ENCODE data around the gene GPR139. TPM values are rescaled to one million over a fixed set of nuclear protein-coding genes. Genes with fewer than 3 reads are reported as not detected.

Gene GPR139
- total and polyA plus RNA-seq, 12 donors = not detected

DNA sequence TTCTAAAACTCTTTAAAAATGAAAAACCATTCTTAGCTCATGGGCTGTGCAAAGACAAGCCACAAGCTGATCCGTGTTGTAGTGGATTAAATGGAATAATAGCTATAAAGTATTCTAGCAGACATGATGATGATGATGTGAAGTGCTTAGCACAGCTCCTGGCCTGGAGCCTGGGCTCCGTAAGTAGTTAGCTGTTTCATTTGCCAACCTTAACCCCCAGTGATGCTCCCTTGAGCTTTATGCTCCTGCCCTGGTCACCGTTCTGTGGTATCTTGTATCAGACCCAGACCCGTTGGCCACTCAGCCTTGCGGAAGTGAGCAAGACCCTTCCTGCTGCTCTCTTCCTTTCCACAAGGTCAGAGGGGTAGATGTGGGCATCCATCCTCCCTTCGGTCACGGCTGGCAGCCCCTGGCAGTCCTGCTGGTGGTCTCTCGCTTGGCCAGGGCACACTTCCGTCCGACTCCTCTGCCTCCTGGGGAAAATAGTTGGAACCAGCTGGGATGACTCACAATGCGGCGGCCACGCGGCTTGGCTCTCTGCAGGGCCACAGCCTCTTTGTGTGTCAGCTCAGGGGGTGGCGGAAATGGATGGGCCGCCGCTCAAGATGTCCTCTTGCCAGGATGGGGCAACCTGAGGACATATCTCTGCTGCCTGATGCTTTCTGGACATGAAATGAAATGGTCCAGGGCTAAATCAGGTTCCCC, 79.1 kb downstream of the GPR139 start:
- intact Hi-C loops (cut with DNase I) = no loop called here
- no peak for TF ChIP-seq POLR2A (IDR thresholded peaks at IDR 0.05)
- no peak for TF ChIP-seq CTCF (IDR thresholded peaks at IDR 0.05)
- Histone ChIP-seq H3K9me3 (replicated peaks in 1 of 3) (no peaks in the 10 kb centered on the region), H3K4me3 (no peak overlapping the region), H3K36me3 (replicated peaks in 1 of 2) (no peaks in the 10 kb centered on the region), H3K27ac (no peak overlapping the region), H3K4me1 (replicated peaks in 1 of 2) (no peaks in the 10 kb centered on the region), H3K27me3 (no peaks in the 10 kb centered on the region)
- 54 to 77% (median 71%) methylated on average over 8 to 17 of the region's 17 CpGs for WGBS, 4 donors
- no peak for DNase-seq

GRCh38 chr16:19991614-19992013, 82.1 kb downstream of the GPR139 start:
- 54 to 61% (median 59%) methylated on average over 7 of the region's 7 CpGs for WGBS, 4 donors
- TF ChIP-seq POLR2A (IDR thresholded peaks at IDR 0.05) = no peak
- no peak for TF ChIP-seq CTCF (IDR thresholded peaks at IDR 0.05)
- H3K4me3 ChIP-seq = no peak overlapping the region
- intact Hi-C loops (cut with DNase I) = no loop called here
- no peaks in the 10 kb centered on the region for H3K4me1 ChIP-seq (replicated peaks in 1 of 2)
- no peak overlapping the region for H3K27ac ChIP-seq
- no peaks in the 10 kb centered on the region for H3K27me3 ChIP-seq
- no peaks in the 10 kb centered on the region for H3K36me3 ChIP-seq (replicated peaks in 1 of 2)
- DNase-seq = no peak
- no peaks in the 10 kb centered on the region for H3K9me3 ChIP-seq (replicated peaks in 1 of 3)

GRCh38 chr16:19984135-19984534, 89.6 kb downstream of the GPR139 start:
- 75 to 82% (median 77%) methylated on average over 3 of the region's 3 CpGs for WGBS, 4 donors
- Histone ChIP-seq H3K4me1 (replicated peaks in 1 of 2) (no peaks in the 10 kb centered on the region), H3K36me3 (replicated peaks in 1 of 2) (no peaks in the 10 kb centered on the region), H3K27me3 (no peaks in the 10 kb centered on the region), H3K27ac (no peak overlapping the region), H3K4me3 (no peak overlapping the region), H3K9me3 (replicated peaks in 1 of 3) (no peaks in the 10 kb centered on the region)
- no peak for DNase-seq
- TF ChIP-seq CTCF (IDR thresholded peaks at IDR 0.05) (no peak), POLR2A (IDR thresholded peaks at IDR 0.05) (no peak)
- intact Hi-C loops (cut with DNase I) = no loop called here

Other genes starting within 250 kb of the GPR139 start
- gene GPRC5B, start 189.0 kb downstream of the GPR139 start, total RNA-seq = 10 to 100 TPM in 8 of 9 donors, 1 to 10 TPM in 1; 7.9 to 26.4 (median 23.2) TPM
- 10 to 100 TPM; 10.2 to 16.2 (median 12.1) TPM for gene GPRC5B, start 189.0 kb downstream of the GPR139 start, polyA plus RNA-seq

All from adrenal gland (tissue), 12 donors.